ENCODE results near the gene RXRG. TPM values are rescaled to one million over a fixed set of nuclear protein-coding genes. Genes with fewer than 3 reads are reported as not detected.

The RXRG gene
- total RNA-seq, 1 experiment from 2014 or later, result not detected

DNA sequence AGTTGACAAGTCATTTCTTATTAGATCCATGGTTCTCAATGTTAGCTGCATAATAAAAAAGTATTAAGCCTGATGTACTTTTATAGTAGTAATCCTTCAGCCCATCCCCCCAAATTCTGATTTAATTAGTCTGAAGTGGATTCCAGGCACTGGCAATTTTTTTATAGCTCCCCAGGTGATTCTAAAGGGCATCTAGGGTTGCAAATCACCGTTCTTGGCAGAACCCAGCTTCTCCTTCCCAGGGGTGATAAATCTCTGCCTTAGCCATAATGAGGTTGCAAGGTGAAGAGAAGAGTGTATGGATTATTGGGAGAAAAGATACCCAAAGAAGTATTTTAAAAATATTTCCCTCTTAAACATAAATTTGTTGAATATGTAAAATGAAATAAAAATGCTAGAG is 43.0 kb upstream of the RXRG start:
- no TSS peak for BruUV-seq (replicated peaks)
- Histone ChIP-seq H2AFZ (ENCODE audit: low read length) (no peak overlapping the region), H3F3A (ENCODE audit: low read length, unreplicated experiment) (no peaks in the 10 kb centered on the region), H3K27ac (ENCODE audit: low read length) (no peak overlapping the region), H3K4me3 (ENCODE audit: low read length) (no peak overlapping the region), H3K9ac (ENCODE audit: low read length) (no peak overlapping the region), H3K36me3 (ENCODE audit: low read depth, low read length) (no peaks in the 10 kb centered on the region), H3K4me1 (ENCODE audit: insufficient read depth, low read length) (peaks cover under 1% of the 10 kb centered on the region), H3K79me2 (ENCODE audit: low read length) (no peaks in the 10 kb centered on the region), H3K9me3 (ENCODE audit: low read length) (no peaks in the 10 kb centered on the region), H4K20me1 (ENCODE audit: low read length) (no peaks in the 10 kb centered on the region), H3K27me3 (ENCODE audit: low read length) (peaks cover 62% of the 10 kb centered on the region), H3K9me2 (replicated peaks; ENCODE audit: low read length) (no peaks in the 10 kb centered on the region), H3K4me2 (ENCODE audit: low read length) (no peak overlapping the region)
- no peak for TF ChIP-seq EZH2phosphoT487 (IDR thresholded peaks at IDR 0.05; ENCODE audit: borderline replicate concordance, low read length)
- TF ChIP-seq, protein P1, sequence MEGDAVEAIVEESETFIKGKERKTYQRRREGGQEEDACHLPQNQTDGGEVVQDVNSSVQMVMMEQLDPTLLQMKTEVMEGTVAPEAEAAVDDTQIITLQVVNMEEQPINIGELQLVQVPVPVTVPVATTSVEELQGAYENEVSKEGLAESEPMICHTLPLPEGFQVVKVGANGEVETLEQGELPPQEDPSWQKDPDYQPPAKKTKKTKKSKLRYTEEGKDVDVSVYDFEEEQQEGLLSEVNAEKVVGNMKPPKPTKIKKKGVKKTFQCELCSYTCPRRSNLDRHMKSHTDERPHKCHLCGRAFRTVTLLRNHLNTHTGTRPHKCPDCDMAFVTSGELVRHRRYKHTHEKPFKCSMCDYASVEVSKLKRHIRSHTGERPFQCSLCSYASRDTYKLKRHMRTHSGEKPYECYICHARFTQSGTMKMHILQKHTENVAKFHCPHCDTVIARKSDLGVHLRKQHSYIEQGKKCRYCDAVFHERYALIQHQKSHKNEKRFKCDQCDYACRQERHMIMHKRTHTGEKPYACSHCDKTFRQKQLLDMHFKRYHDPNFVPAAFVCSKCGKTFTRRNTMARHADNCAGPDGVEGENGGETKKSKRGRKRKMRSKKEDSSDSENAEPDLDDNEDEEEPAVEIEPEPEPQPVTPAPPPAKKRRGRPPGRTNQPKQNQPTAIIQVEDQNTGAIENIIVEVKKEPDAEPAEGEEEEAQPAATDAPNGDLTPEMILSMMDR (conservative IDR thresholded peaks at IDR 0.05; ENCODE audit: low read depth, low read length), result no peak
- TF ChIP-seq EZH2 (IDR thresholded peaks at IDR 0.05; ENCODE audit: low read length, unreplicated experiment), result no peak
- ChIA-PET POLR2A (ENCODE audit: unreplicated experiment) (no interaction called here), CTCF (no interaction called here)
- DNase-seq, result no peak
- intact Hi-C loops (cut with micrococcal nuclease), result no loop called here
- ATAC-seq, result no peak

DNA sequence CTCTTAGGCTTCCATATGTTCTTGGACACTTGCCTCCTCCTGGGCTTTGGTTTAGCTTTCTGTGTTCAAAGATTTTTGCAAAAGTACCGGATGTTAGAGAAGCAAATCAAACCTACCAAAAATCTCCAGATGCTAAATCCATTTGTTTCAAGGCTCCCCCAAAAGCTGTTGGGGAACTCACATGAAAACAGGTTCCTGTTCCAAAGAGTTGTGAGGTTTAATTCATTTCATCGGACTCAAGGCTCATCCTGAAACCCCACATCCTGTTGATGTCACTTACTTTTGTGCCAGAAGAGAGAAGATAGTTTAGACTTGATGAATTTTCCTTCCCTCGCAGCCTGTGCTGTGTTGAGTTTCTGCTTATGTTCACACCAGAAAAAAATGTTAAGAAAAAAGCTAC is 41.7 kb upstream of the RXRG start:
- BruUV-seq (replicated peaks), result no TSS peak
- Histone ChIP-seq H3K36me3 (ENCODE audit: low read depth, low read length) (no peaks in the 10 kb centered on the region), H3K9me2 (replicated peaks; ENCODE audit: low read length) (no peaks in the 10 kb centered on the region), H3K27ac (ENCODE audit: low read length) (no peak overlapping the region), H3K27me3 (ENCODE audit: low read length) (peaks cover 50% of the 10 kb centered on the region), H4K20me1 (ENCODE audit: low read length) (no peaks in the 10 kb centered on the region), H3K4me2 (ENCODE audit: low read length) (no peak overlapping the region), H3K9ac (ENCODE audit: low read length) (no peak overlapping the region), H3K79me2 (ENCODE audit: low read length) (no peaks in the 10 kb centered on the region), H2AFZ (ENCODE audit: low read length) (no peak overlapping the region), H3K4me1 (ENCODE audit: insufficient read depth, low read length) (peaks cover 11% of the 10 kb centered on the region), H3F3A (ENCODE audit: low read length, unreplicated experiment) (no peaks in the 10 kb centered on the region), H3K4me3 (ENCODE audit: low read length) (no peak overlapping the region), H3K9me3 (ENCODE audit: low read length) (no peaks in the 10 kb centered on the region)
- no peak for TF ChIP-seq EZH2phosphoT487 (IDR thresholded peaks at IDR 0.05; ENCODE audit: borderline replicate concordance, low read length)
- TF ChIP-seq, protein P1 (conservative IDR thresholded peaks at IDR 0.05; ENCODE audit: low read depth, low read length), result no peak
- no peak for TF ChIP-seq EZH2 (IDR thresholded peaks at IDR 0.05; ENCODE audit: low read length, unreplicated experiment)
- DNase-seq (no peak), ATAC-seq (no peak)
- CTCF ChIA-PET, result no interaction called here
- POLR2A ChIA-PET (ENCODE audit: unreplicated experiment), result no interaction called here
- intact Hi-C loops (cut with micrococcal nuclease), result no loop called here

DNA sequence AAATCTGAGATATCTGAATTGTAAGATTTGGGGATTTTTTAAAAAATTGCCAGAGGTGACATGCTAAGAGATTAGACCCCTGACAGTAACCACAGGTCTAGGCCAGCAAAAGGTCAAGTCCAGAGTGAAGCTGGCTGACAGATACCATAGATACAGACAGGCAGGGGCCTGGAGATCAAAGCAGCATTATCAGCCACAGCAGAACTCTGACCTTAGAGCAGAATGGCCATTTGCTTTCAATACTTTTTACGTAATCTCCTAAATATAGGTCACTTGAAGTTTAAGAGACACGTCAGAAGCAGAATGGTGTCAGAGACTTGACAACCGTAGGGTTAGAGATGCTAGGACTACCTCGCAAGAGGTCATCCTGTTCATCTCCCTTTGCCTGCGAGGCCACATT is 40.8 kb upstream of the RXRG start:
- Histone ChIP-seq H3K9me3 (ENCODE audit: low read length) (no peaks in the 10 kb centered on the region), H3K27ac (ENCODE audit: low read length) (no peak overlapping the region), H2AFZ (ENCODE audit: low read length) (no peak overlapping the region), H3K4me2 (ENCODE audit: low read length) (no peak overlapping the region), H3K4me1 (ENCODE audit: insufficient read depth, low read length) (peaks cover 11% of the 10 kb centered on the region), H3K36me3 (ENCODE audit: low read depth, low read length) (no peaks in the 10 kb centered on the region), H3K27me3 (ENCODE audit: low read length) (peaks cover 40% of the 10 kb centered on the region), H3K9ac (ENCODE audit: low read length) (no peak overlapping the region), H3K4me3 (ENCODE audit: low read length) (no peak overlapping the region), H3K79me2 (ENCODE audit: low read length) (no peaks in the 10 kb centered on the region), H3K9me2 (replicated peaks; ENCODE audit: low read length) (no peaks in the 10 kb centered on the region), H3F3A (ENCODE audit: low read length, unreplicated experiment) (no peaks in the 10 kb centered on the region), H4K20me1 (ENCODE audit: low read length) (no peaks in the 10 kb centered on the region)
- intact Hi-C loops (cut with micrococcal nuclease), result no loop called here
- BruUV-seq (replicated peaks), result no TSS peak
- CTCF ChIA-PET, result no interaction called here
- POLR2A ChIA-PET (ENCODE audit: unreplicated experiment), result no interaction called here
- no peak for TF ChIP-seq EZH2phosphoT487 (IDR thresholded peaks at IDR 0.05; ENCODE audit: borderline replicate concordance, low read length)
- no peak for TF ChIP-seq EZH2 (IDR thresholded peaks at IDR 0.05; ENCODE audit: low read length, unreplicated experiment)
- TF ChIP-seq, protein P1 (conservative IDR thresholded peaks at IDR 0.05; ENCODE audit: low read depth, low read length), result no peak
- ATAC-seq, result no peak
- no peak for DNase-seq
